Activated B cell treated with CpG ODN at 0.5 μM for 24 hours (primary cell): ENCODE measurements around the gene PHTF2. TPM values are rescaled to one million over a fixed set of nuclear protein-coding genes. Genes with fewer than 3 reads are reported as not detected.

ENCODE experiments used
- ATAC-seq: fragments of 200-7000 bp; cut with Tn5 transposase; one replicate; pipeline ENCODE4 v1.10.0; 2021; ENCODE audit warnings: low read depth, mild to moderate bottlenecking, moderate library complexity
- CTCF ChIA-PET: fragments of 350-600 bp; sonication (Branson Sonifier 250); formaldehyde crosslinking; loops from one replicate; lab custom pipeline; 2021; ENCODE audit warnings: antibody characterized with exemption; lab: Charles Lee
- POLR2A ChIA-PET: fragments of 350-600 bp; sonication (Branson Sonifier 250); formaldehyde crosslinking; loops from one replicate; lab custom pipeline; 2021; ENCODE audit warnings: antibody characterized with exemption; lab: Charles Lee
- DNase-seq: peaks from one replicate; pipeline ENCODE4 v3.0.0; 2022
- H3K27ac Mint-ChIP-seq: one replicate; pipeline ENCODE4 v1.8.0; 2020; ENCODE audit warnings: mixed read lengths
- H3K27me3 Mint-ChIP-seq: one replicate; pipeline ENCODE4 v1.8.0; 2021; ENCODE audit warnings: mixed read lengths
- H3K36me3 Mint-ChIP-seq: one replicate; pipeline ENCODE4 v1.8.0; 2021; ENCODE audit warnings: low read depth, mixed read lengths
- H3K4me1 Mint-ChIP-seq: one replicate; pipeline ENCODE4 v1.8.0; 2021; ENCODE audit warnings: mixed read lengths
- H3K4me3 Mint-ChIP-seq: one replicate; pipeline ENCODE4 v1.8.0; 2020; ENCODE audit warnings: mild to moderate bottlenecking, mixed read lengths
- H3K9me3 Mint-ChIP-seq: one replicate; pipeline ENCODE4 v1.8.0; 2020; ENCODE audit warnings: mixed read lengths
- intact Hi-C: fragments of 100-400 bp; cut with micrococcal nuclease; formaldehyde crosslinking; loops from one replicate; pipeline ENCODE4 v1.15.1; 2024
- total RNA-seq: library from RNA; stranded (reverse); gene quantifications from 2 replicates; pipeline ENCODE4 v1.2.3, GENCODE V29; 2022
- TF ChIP-seq, protein P1 (sequence below): fragments of 200-600 bp; IDR thresholded peaks from one replicate; pipeline ENCODE4 v1.8.0; 2022; ENCODE audit warnings: antibody characterized with exemption, mild to moderate bottlenecking

The PHTF2 gene
- total RNA-seq, 1 donor from 2014 or later, result 38.9 TPM

DNA sequence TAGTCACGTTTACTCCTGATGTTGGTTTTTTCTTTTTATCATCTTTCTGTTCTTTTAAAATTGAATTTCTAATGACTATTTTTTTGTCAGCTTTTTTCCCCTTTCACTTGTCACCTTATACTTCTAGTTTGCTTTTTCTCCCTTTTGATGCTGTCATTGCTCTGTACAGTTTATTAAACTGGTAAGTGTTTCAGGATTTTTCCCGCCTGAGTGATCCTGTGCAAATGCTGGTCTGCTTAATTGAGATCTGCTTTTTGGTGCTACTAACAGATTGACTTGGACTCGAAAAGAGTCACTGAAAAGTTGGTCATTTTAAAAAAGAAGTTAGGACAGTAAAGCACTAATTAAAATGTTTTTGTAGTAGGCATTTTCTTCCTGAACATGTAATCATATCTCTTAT lies 95.2 kb downstream of the PHTF2 start:
- intact Hi-C loops, result loop anchor here (1.0 kb wide), 1 partner anchor 9 kb away; no protein-coding TSS in a partner anchor
- TF ChIP-seq, protein P1, sequence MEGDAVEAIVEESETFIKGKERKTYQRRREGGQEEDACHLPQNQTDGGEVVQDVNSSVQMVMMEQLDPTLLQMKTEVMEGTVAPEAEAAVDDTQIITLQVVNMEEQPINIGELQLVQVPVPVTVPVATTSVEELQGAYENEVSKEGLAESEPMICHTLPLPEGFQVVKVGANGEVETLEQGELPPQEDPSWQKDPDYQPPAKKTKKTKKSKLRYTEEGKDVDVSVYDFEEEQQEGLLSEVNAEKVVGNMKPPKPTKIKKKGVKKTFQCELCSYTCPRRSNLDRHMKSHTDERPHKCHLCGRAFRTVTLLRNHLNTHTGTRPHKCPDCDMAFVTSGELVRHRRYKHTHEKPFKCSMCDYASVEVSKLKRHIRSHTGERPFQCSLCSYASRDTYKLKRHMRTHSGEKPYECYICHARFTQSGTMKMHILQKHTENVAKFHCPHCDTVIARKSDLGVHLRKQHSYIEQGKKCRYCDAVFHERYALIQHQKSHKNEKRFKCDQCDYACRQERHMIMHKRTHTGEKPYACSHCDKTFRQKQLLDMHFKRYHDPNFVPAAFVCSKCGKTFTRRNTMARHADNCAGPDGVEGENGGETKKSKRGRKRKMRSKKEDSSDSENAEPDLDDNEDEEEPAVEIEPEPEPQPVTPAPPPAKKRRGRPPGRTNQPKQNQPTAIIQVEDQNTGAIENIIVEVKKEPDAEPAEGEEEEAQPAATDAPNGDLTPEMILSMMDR, result no peak
- ChIA-PET POLR2A (no interaction called here), CTCF (no interaction called here)
- no peak for DNase-seq
- Mint-ChIP-seq H3K27ac (no peak overlapping the region), H3K9me3 (no peaks in the 10 kb centered on the region), H3K4me3 (no peak overlapping the region), H3K36me3 (peaks cover 12% of the 10 kb centered on the region), H3K4me1 (peaks cover 21% of the 10 kb centered on the region), H3K27me3 (no peaks in the 10 kb centered on the region)
- ATAC-seq, result no peak

DNA sequence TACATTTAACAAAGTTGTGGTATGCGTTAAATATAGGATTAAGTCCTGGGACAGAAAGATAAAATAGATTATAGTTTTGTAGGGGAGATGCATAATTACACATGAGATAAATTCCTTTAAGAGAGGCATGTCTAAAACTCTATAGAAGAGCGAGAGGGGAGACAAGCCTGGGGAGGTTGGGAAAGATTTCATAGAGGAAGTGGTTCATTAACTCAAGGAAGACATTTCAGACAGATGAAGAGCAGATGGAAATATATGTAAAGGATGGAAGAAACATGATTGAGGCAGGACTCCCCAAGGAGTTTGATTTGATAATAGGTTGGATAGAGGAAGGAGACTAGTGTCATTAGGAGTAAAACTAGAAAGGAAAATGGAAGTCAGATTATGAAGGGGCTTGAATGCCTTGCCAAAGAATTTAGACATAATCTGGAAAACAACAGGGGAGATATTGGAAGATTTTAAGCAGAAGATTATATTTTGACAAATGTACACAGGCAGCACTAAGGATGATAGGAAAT lies 96.1 kb downstream of the PHTF2 start:
- Mint-ChIP-seq H3K9me3 (no peaks in the 10 kb centered on the region), H3K27ac (no peak overlapping the region), H3K36me3 (peaks cover 13% of the 10 kb centered on the region), H3K4me1 (peaks cover 17% of the 10 kb centered on the region), H3K4me3 (no peak overlapping the region), H3K27me3 (no peaks in the 10 kb centered on the region)
- ATAC-seq (no peak), DNase-seq (no peak)
- ChIA-PET CTCF (no interaction called here), POLR2A (no interaction called here)
- intact Hi-C loops, result loop anchor here (1.0 kb wide), 1 partner anchor 9 kb away; no protein-coding TSS in a partner anchor
- TF ChIP-seq, protein P1, result no peak

GRCh38 chr7:77895905-77896304 lies 97.3 kb downstream of the PHTF2 start:
- POLR2A ChIA-PET, result no interaction called here
- CTCF ChIA-PET, result no interaction called here
- no peak overlapping the region for H3K4me3 Mint-ChIP-seq
- peaks cover 9% of the 10 kb centered on the region for H3K36me3 Mint-ChIP-seq
- TF ChIP-seq, protein P1, result no peak
- peaks cover 19% of the 10 kb centered on the region for H3K4me1 Mint-ChIP-seq
- intact Hi-C loops, result no loop called here
- no peak for DNase-seq
- H3K27ac Mint-ChIP-seq, result no peak overlapping the region
- H3K27me3 Mint-ChIP-seq, result no peaks in the 10 kb centered on the region
- ATAC-seq, result no peak
- no peaks in the 10 kb centered on the region for H3K9me3 Mint-ChIP-seq

- intact Hi-C loops, result no loop called here
- no peaks in the 10 kb centered on the region for H3K9me3 Mint-ChIP-seq
- H3K27ac Mint-ChIP-seq, result no peak overlapping the region
- ChIA-PET POLR2A (interaction anchor here (0.7 kb wide), 1 partner anchor 17 kb away, joined by 8 read pairs; no protein-coding TSS in a partner anchor), CTCF (no interaction called here)
- H3K27me3 Mint-ChIP-seq, result no peaks in the 10 kb centered on the region
- H3K4me3 Mint-ChIP-seq, result no peak overlapping the region
- H3K36me3 Mint-ChIP-seq, result peaks cover 13% of the 10 kb centered on the region
- peaks cover 9% of the 10 kb centered on the region for H3K4me1 Mint-ChIP-seq
- ATAC-seq (no peak), DNase-seq (no peak)
- TF ChIP-seq, protein P1, result no peak
These were observed 98.5 kb downstream of the PHTF2 start for GRCh38 chr7:77897004-77897547.

DNA sequence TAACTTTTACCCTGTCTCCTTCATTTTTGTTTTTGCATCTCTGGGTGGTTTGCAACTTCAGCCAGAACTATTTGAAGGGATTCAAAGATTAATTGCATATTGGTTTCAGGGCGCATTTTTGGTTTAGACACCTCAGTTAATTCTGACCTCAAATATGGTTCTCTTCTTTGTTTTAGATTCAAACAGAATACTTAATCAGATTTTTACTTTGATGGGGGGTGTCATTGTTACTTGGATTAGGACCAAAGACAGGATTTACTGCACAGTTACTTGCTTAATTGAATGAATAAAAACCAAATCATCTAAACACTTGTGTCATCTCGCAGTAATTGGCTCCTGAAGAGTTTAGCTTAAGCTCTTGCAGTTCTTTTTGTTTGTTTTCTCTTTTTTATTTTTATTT lies 100.9 kb downstream of the PHTF2 start:
- no peak overlapping the region for H3K4me3 Mint-ChIP-seq
- H3K4me1 Mint-ChIP-seq, result peaks cover 18% of the 10 kb centered on the region
- DNase-seq (no peak), ATAC-seq (no peak)
- POLR2A ChIA-PET, result no interaction called here
- no peaks in the 10 kb centered on the region for H3K27me3 Mint-ChIP-seq
- H3K9me3 Mint-ChIP-seq, result no peaks in the 10 kb centered on the region
- TF ChIP-seq, protein P1, result no peak
- intact Hi-C loops, result no loop called here
- H3K27ac Mint-ChIP-seq, result peak overlapping the region; percentile 56
- CTCF ChIA-PET, result no interaction called here
- peaks cover 18% of the 10 kb centered on the region for H3K36me3 Mint-ChIP-seq
